C4-2B (cell line): ENCODE data around the gene NEU1.

ENCODE experiments used
- ZFX ChIP-seq: fragments of 450-650 bp; IDR thresholded peaks from 2 replicates; pipeline ENCODE4 v1.6.1; 2017
- TF ChIP-seq, protein P1 (sequence below): fragments of 450-650 bp; conservative IDR thresholded peaks from 2 replicates; pipeline ENCODE4 v1.5.1; 2017; ENCODE audit warnings: mild to moderate bottlenecking

- TF ChIP-seq, protein P1, sequence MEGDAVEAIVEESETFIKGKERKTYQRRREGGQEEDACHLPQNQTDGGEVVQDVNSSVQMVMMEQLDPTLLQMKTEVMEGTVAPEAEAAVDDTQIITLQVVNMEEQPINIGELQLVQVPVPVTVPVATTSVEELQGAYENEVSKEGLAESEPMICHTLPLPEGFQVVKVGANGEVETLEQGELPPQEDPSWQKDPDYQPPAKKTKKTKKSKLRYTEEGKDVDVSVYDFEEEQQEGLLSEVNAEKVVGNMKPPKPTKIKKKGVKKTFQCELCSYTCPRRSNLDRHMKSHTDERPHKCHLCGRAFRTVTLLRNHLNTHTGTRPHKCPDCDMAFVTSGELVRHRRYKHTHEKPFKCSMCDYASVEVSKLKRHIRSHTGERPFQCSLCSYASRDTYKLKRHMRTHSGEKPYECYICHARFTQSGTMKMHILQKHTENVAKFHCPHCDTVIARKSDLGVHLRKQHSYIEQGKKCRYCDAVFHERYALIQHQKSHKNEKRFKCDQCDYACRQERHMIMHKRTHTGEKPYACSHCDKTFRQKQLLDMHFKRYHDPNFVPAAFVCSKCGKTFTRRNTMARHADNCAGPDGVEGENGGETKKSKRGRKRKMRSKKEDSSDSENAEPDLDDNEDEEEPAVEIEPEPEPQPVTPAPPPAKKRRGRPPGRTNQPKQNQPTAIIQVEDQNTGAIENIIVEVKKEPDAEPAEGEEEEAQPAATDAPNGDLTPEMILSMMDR = no peak
- no peak for TF ChIP-seq ZFX
These were observed at the start of gene NEU1 for GRCh38 chr6:31862344-31863235.
